ENCODE results near the gene EPG5. TPM values are rescaled to one million over a fixed set of nuclear protein-coding genes. Genes with fewer than 3 reads are reported as not detected.

The EPG5 gene
- total and polyA plus RNA-seq, 10 of the 15 experiments (the other 5 are each of a cell fraction or from before 2014, with no cell fraction given): 1.9 to 27.7 (median 9.0) TPM

DNA sequence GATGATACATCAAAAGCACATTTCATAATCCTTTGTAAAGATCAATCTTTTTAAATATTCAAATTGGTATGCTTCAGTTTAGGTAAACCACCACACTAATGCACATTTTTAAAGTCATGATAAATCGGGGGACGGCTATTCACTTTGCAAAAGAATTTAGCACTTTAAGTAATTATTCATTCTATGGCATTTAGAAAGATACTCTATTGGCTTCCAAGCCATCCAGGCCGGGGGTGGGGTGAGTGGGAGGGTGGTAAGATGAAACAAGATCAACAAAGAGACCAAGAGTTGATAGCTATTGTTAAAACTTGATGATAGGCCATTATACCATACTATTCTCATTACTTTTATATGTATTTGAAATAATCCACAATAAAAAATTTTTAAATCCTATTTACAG lies 41.0 kb downstream of the EPG5 start:
- ChIA-PET RAD21 (ENCODE audit: unreplicated experiment) (no interaction called here), SMC1A (ENCODE audit: uncharacterized antibody, unreplicated experiment) (interaction anchor here (1.3 kb wide), 1 partner anchor 47 kb away, joined by 4 read pairs; no protein-coding TSS in a partner anchor), CTCF (interaction anchor here (2.5 kb wide), 1 partner anchor 148 kb away, joined by 12 read pairs; no protein-coding TSS in a partner anchor), POLR2A (no interaction called here)
- H3K4me2 ChIP-seq (ENCODE audit: control insufficient read depth, insufficient read depth): no peak overlapping the region
- no peak overlapping the region for H2AFZ ChIP-seq (ENCODE audit: control insufficient read depth, low read depth, low read length)
- BruUV-seq (replicated peaks): no TSS peak
- no peak for ATAC-seq
- no peaks in the 10 kb centered on the region for H4K20me1 ChIP-seq (ENCODE audit: control insufficient read depth, insufficient read depth)
- TF ChIP-seq NBN (IDR thresholded peaks at IDR 0.05) (no peak), STAT3 (IDR thresholded peaks at IDR 0.05; ENCODE audit: low read depth, low read length) (no peak), ETV6 (conservative IDR thresholded peaks at IDR 0.05 in 1 of 2, IDR thresholded peaks at IDR 0.05 in 1 of 2; ENCODE audit: borderline replicate concordance in 1 of 2, low read depth in 1 of 2) (no peak), NR2C1 (IDR thresholded peaks at IDR 0.05) (no peak), FOS (IDR thresholded peaks at IDR 0.05; ENCODE audit: borderline replicate concordance, extremely low read depth, insufficient read length) (no peak), RELA (IDR thresholded peaks at IDR 0.05; ENCODE audit: borderline replicate concordance, partially characterized antibody) (no peak), RUNX3 (IDR thresholded peaks at IDR 0.05; ENCODE audit: low read length) (no peak)
- TF ChIP-seq, protein P1, sequence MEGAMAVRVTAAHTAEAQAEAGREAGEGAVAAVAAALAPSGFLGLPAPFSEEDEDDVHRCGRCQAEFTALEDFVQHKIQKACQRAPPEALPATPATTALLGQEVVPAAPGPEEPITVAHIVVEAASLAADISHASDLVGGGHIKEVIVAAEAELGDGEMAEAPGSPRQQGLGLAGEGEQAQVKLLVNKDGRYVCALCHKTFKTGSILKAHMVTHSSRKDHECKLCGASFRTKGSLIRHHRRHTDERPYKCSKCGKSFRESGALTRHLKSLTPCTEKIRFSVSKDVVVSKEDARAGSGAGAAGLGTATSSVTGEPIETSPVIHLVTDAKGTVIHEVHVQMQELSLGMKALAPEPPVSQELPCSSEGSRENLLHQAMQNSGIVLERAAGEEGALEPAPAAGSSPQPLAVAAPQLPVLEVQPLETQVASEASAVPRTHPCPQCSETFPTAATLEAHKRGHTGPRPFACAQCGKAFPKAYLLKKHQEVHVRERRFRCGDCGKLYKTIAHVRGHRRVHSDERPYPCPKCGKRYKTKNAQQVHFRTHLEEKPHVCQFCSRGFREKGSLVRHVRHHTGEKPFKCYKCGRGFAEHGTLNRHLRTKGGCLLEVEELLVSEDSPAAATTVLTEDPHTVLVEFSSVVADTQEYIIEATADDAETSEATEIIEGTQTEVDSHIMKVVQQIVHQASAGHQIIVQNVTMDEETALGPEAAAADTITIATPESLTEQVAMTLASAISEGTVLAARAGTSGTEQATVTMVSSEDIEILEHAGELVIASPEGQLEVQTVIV (IDR thresholded peaks at IDR 0.05; ENCODE audit: borderline replicate concordance, partially characterized antibody): no peak
- no peak overlapping the region for H3K9ac ChIP-seq (ENCODE audit: control insufficient read depth, insufficient read depth, low read length)
- no peak for FAIRE-seq
- WGBS (ENCODE audit: insufficient coverage, insufficient replicate concordance, low lambda C conversion rate, missing lambda C conversion rate): 94% methylated on average over 3 of the region's 3 CpGs
- no peaks in the 10 kb centered on the region for H3K9me3 ChIP-seq (replicated peaks; ENCODE audit: control insufficient read depth, insufficient read depth, low read length)
- intact Hi-C loops (cut with micrococcal nuclease; ENCODE audit: unreplicated experiment): no loop called here
- H3K4me1 ChIP-seq (ENCODE audit: control insufficient read depth, insufficient read depth, low read length): no peaks in the 10 kb centered on the region
- no peak for DNase-seq (ENCODE audit: low read depth, low spot score)
- no peak overlapping the region for H3K27ac ChIP-seq (ENCODE audit: control insufficient read depth, insufficient read depth)
- in situ Hi-C loops (cut with MboI): no loop called here
- H3K36me3 ChIP-seq (ENCODE audit: control insufficient read depth in 2 of 2, insufficient read depth in 2 of 2, low read length in 1 of 2): peaks cover 2 to 6% of the 10 kb centered on the region in 2 experiments; a peak in 3 of 4 replicates
- H3K79me2 ChIP-seq (ENCODE audit: control insufficient read depth, insufficient read depth, low read length): no peaks in the 10 kb centered on the region
- H3K4me3 ChIP-seq: no peak overlapping the region
- H3K27me3 ChIP-seq (replicated peaks in 1 of 2; ENCODE audit: control insufficient read depth in 2 of 2, insufficient read depth in 2 of 2, low read length in 1 of 2): no peaks in the 10 kb centered on the region
